Neural progenitor cell (in vitro differentiated cells): ENCODE data around the gene TOMM6. TPM values are rescaled to one million over a fixed set of nuclear protein-coding genes. Genes with fewer than 3 reads are reported as not detected.
A peak's percentile ranks its signal among the peaks of the same experiment; 100 is the strongest.

Source experiments
- DNase-seq: peaks from one replicate; pipeline ENCODE4 v3.0.0-alpha.2; 2016; ENCODE audit warnings: low spot score
- H2AFZ ChIP-seq: fragments of 200-600 bp; sonication (generic); replicated peaks from 2 replicates; pipeline ENCODE4 v1.6.1; 2016; ENCODE audit warnings: antibody characterized with exemption
- H3F3A ChIP-seq: fragments of 200-600 bp; sonication (generic); 2 replicates; pipeline ENCODE4 v1.6.1; 2016; ENCODE audit warnings: antibody characterized with exemption, low read depth
- H3K27ac ChIP-seq: fragments of 200-600 bp; sonication (generic); 2 replicates; pipeline ENCODE4 v1.5.1; 2016; ENCODE audit warnings: mild to moderate bottlenecking
- H3K27me3 ChIP-seq: fragments of 200-600 bp; sonication (generic); 2 replicates; pipeline ENCODE4 v1.6.1; 2016; ENCODE audit warnings: mild to moderate bottlenecking, moderate library complexity
- H3K36me3 ChIP-seq: fragments of 200-600 bp; sonication (generic); 2 replicates; pipeline ENCODE4 v1.5.1; 2016
- H3K4me1 ChIP-seq: fragments of 200-600 bp; sonication (generic); 2 replicates; pipeline ENCODE4 v1.6.1; 2016; ENCODE audit warnings: mixed run types
- H3K4me2 ChIP-seq: fragments of 200-600 bp; sonication (generic); 2 replicates; pipeline ENCODE4 v1.6.1; 2016
- H3K4me3 ChIP-seq: fragments of 200-600 bp; sonication (generic); 2 replicates; pipeline ENCODE4 v1.5.1; 2016
- H3K79me2 ChIP-seq: fragments of 200-600 bp; sonication (generic); 2 replicates; pipeline ENCODE4 v1.6.1; 2016; ENCODE audit warnings: low read depth
- H3K9ac ChIP-seq: fragments of 200-600 bp; sonication (generic); 2 replicates; pipeline ENCODE4 v1.6.1; 2016
- H3K9me3 ChIP-seq: fragments of 200-600 bp; sonication (generic); 2 replicates; pipeline ENCODE4 v1.5.1; 2016; ENCODE audit warnings: low read depth
- H4K20me1 ChIP-seq: fragments of 200-600 bp; sonication (generic); 2 replicates; pipeline ENCODE4 v1.6.1; 2016; ENCODE audit warnings: low read depth
- H3K27ac Mint-ChIP-seq: 3 replicates; pipeline ENCODE4 v1.8.0; 2021; ENCODE audit warnings: mixed read lengths
- H3K27me3 Mint-ChIP-seq: 2 replicates; pipeline ENCODE4 v1.8.0; 2022; ENCODE audit warnings: low read depth, mild to moderate bottlenecking, inconsistent platforms, moderate library complexity, mixed read lengths; ENCODE audit not compliant: insufficient read depth
- H3K36me3 Mint-ChIP-seq: 3 replicates; pipeline ENCODE4 v1.8.0; 2021; ENCODE audit warnings: mixed read lengths
- H3K4me1 Mint-ChIP-seq: 3 replicates; pipeline ENCODE4 v1.8.0; 2021; ENCODE audit warnings: mixed read lengths
- H3K4me3 Mint-ChIP-seq: 3 replicates; pipeline ENCODE4 v1.8.0; 2021; ENCODE audit warnings: mild to moderate bottlenecking, moderate library complexity, mixed read lengths
- H3K9me3 Mint-ChIP-seq: 3 replicates; pipeline ENCODE4 v1.8.0; 2020; ENCODE audit warnings: mixed read lengths
- CTCF ChIP-seq: fragments of 200-600 bp; sonication (generic); IDR thresholded peaks from 2 replicates; pipeline ENCODE4 v1.5.1; 2017; ENCODE audit warnings: antibody characterized with exemption, mild to moderate bottlenecking
- EZH2 ChIP-seq: fragments of 200-600 bp; sonication (generic); IDR thresholded peaks from 2 replicates; pipeline ENCODE4 v1.6.1; 2017; ENCODE audit warnings: antibody characterized with exemption, mild to moderate bottlenecking, moderate library complexity
- EZH2phosphoT487 ChIP-seq: fragments of 200-600 bp; sonication (generic); IDR thresholded peaks from 2 replicates; pipeline ENCODE4 v1.6.1; 2017; ENCODE audit warnings: antibody characterized with exemption
- total RNA-seq: library from RNA; depleted of rRNA; stranded (reverse); fragments of >200 nt; gene quantifications from 2 replicates; pipeline ENCODE4 v1.2.3, GENCODE V29; 2015; ENCODE audit warnings: low replicate concordance

Gene TOMM6
- total RNA-seq, 1 donor from 2014 or later = 182 TPM

- H2AFZ ChIP-seq = no peak overlapping the region
- no peak for DNase-seq
- no peaks in the 10 kb centered on the region for H3K36me3 ChIP-seq
- Mint-ChIP-seq H3K4me1 (peaks cover 11% of the 10 kb centered on the region), H3K9me3 (no peaks in the 10 kb centered on the region), H3K27ac (peak overlapping the region; percentile 19), H3K4me3 (peak overlapping the region; percentile 91), H3K36me3 (peaks cover 3% of the 10 kb centered on the region), H3K27me3 (peaks cover 8% of the 10 kb centered on the region)
- H3K4me2 ChIP-seq = peak overlapping the region; percentile 97
- H3K4me1 ChIP-seq = peaks cover 12% of the 10 kb centered on the region
- H3K79me2 ChIP-seq = no peaks in the 10 kb centered on the region
- peaks cover 19% of the 10 kb centered on the region for H3K27me3 ChIP-seq
- H3K9ac ChIP-seq = peak overlapping the region; percentile 57
- no peak overlapping the region for H3K27ac ChIP-seq
- H3F3A ChIP-seq = peaks cover 4% of the 10 kb centered on the region
- TF ChIP-seq EZH2 (no peak), EZH2phosphoT487 (no peak), CTCF (no peak)
- H4K20me1 ChIP-seq = no peaks in the 10 kb centered on the region
- no peaks in the 10 kb centered on the region for H3K9me3 ChIP-seq
- H3K4me3 ChIP-seq = peak overlapping the region; percentile 84
Observed at GRCh38 chr6:41779336-41779735, 8.2 kb upstream of the TOMM6 start.

- TF ChIP-seq EZH2phosphoT487 (no peak), CTCF (peak; percentile 97)
- H3K27me3 ChIP-seq = peaks cover 25% of the 10 kb centered on the region
- no peak within 1 kb of the TSS for H3K27ac ChIP-seq
- H3K36me3 Mint-ChIP-seq = no peaks in the 10 kb centered on the region
- H3K4me1 Mint-ChIP-seq = peaks cover 11% of the 10 kb centered on the region
- H3K9me3 Mint-ChIP-seq = no peaks in the 10 kb centered on the region
- peaks cover 4% of the 10 kb centered on the region for H3F3A ChIP-seq
- H3K79me2 ChIP-seq = no peaks in the 10 kb centered on the region
- peaks cover 9% of the 10 kb centered on the region for H3K27me3 Mint-ChIP-seq
- peaks cover 12% of the 10 kb centered on the region for H3K4me1 ChIP-seq
- H3K9me3 ChIP-seq = no peaks in the 10 kb centered on the region
- H3K4me3 Mint-ChIP-seq = peak within 1 kb of the TSS; percentile 91
- no peaks in the 10 kb centered on the region for H4K20me1 ChIP-seq
- peak within 1 kb of the TSS; percentile 19 for H3K27ac Mint-ChIP-seq
- H3K4me2 ChIP-seq = peak within 1 kb of the TSS; percentile 97
- peak; percentile 98 for DNase-seq
- no peaks in the 10 kb centered on the region for H3K36me3 ChIP-seq
- peak within 1 kb of the TSS; percentile 66 for H2AFZ ChIP-seq
- peak within 1 kb of the TSS; percentile 84 for H3K4me3 ChIP-seq
- H3K9ac ChIP-seq = peak within 1 kb of the TSS; percentile 57
Observed at GRCh38 chr6:41779788-41780550, 7.5 kb upstream of the TOMM6 start, which contains the start of gene FRS3. TSS of gene FRS3 (minus strand) at chr6:41779900. CDS start at chr6:41776987, 2,913 bp downstream.

GRCh38 chr6:41780551-41781365, 6.7 kb upstream of the TOMM6 start, which contains the start of gene PRICKLE4:
TSS of gene PRICKLE4 (plus strand) at chr6:41780782. CDS start at chr6:41783474, 2,692 bp downstream.
- Histone ChIP-seq H3K27me3 (peaks cover 33% of the 10 kb centered on the region), H3K9ac (no peak within 1 kb of the TSS), H4K20me1 (no peaks in the 10 kb centered on the region), H3K9me3 (no peaks in the 10 kb centered on the region), H3K79me2 (no peaks in the 10 kb centered on the region), H3K4me1 (peaks cover 12% of the 10 kb centered on the region), H2AFZ (peak within 1 kb of the TSS; percentile 66), H3F3A (peaks cover 11% of the 10 kb centered on the region), H3K4me2 (peak within 1 kb of the TSS; percentile 97), H3K4me3 (peak within 1 kb of the TSS; percentile 84), H3K36me3 (no peaks in the 10 kb centered on the region), H3K27ac (no peak within 1 kb of the TSS)
- DNase-seq = peak; percentile 69
- peak within 1 kb of the TSS; percentile 79 for H3K27ac Mint-ChIP-seq
- TF ChIP-seq EZH2phosphoT487 = no peak
- no peak for TF ChIP-seq EZH2
- peaks cover 12% of the 10 kb centered on the region for H3K4me1 Mint-ChIP-seq
- H3K36me3 Mint-ChIP-seq = no peaks in the 10 kb centered on the region
- peak within 1 kb of the TSS; percentile 91 for H3K4me3 Mint-ChIP-seq
- H3K9me3 Mint-ChIP-seq = no peaks in the 10 kb centered on the region
- H3K27me3 Mint-ChIP-seq = peaks cover 11% of the 10 kb centered on the region
